Neural cell (in vitro differentiated cells): Measurements from ENCODE around the gene PPP1R12A.

ENCODE experiments used
- EP300 ChIP-seq: fragments of 450-650 bp; conservative IDR thresholded peaks from 2 replicates; pipeline ENCODE4 v1.6.1; 2014; ENCODE audit warnings: antibody characterized with exemption, mild to moderate bottlenecking, moderate library complexity; ENCODE audit not compliant: poor library complexity, severe bottlenecking
- TF ChIP-seq, protein P1 (sequence below): fragments of 450-650 bp; IDR thresholded peaks from 2 replicates; pipeline ENCODE4 v1.5.1; 2014; ENCODE audit warnings: antibody characterized with exemption, mild to moderate bottlenecking, moderate library complexity; ENCODE audit not compliant: poor library complexity, severe bottlenecking

DNA sequence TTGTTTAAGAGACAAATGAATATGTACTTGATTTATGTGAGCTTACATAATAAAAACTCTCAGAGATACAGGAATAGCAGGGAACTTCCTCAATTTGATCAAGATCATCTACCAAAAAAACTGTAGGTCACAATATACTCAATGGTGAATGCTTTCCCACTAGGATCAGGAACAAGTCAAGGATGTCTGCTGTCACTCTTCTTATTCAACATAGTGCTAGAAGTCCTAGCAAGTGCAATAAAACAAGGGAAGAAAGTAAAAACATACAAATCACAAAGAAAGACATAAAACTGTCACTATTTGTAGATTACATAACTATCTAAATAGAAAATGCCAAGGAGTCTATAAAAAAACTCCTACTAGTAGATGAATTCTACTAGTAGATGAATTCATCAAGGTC lies 202.3 kb downstream of the PPP1R12A start:
- TF ChIP-seq EP300: no peak
- TF ChIP-seq, protein P1, sequence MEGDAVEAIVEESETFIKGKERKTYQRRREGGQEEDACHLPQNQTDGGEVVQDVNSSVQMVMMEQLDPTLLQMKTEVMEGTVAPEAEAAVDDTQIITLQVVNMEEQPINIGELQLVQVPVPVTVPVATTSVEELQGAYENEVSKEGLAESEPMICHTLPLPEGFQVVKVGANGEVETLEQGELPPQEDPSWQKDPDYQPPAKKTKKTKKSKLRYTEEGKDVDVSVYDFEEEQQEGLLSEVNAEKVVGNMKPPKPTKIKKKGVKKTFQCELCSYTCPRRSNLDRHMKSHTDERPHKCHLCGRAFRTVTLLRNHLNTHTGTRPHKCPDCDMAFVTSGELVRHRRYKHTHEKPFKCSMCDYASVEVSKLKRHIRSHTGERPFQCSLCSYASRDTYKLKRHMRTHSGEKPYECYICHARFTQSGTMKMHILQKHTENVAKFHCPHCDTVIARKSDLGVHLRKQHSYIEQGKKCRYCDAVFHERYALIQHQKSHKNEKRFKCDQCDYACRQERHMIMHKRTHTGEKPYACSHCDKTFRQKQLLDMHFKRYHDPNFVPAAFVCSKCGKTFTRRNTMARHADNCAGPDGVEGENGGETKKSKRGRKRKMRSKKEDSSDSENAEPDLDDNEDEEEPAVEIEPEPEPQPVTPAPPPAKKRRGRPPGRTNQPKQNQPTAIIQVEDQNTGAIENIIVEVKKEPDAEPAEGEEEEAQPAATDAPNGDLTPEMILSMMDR: no peak
